Lower leg skin (tissue), 3 donors: ENCODE measurements around the gene IPCEF1.

Experiments used
- POLR2A ChIP-seq, 2 donors: fragments of 450-650 bp; IDR thresholded peaks; one replicate each; pipeline ENCODE4 v1.6.1; 2016 to 2017; ENCODE audit warnings: antibody characterized with exemption in 2 of 2, mild to moderate bottlenecking in 1 of 2, moderate library complexity in 1 of 2
- TF ChIP-seq, protein P1 (sequence below), 3 donors: fragments of 450-650 bp; IDR thresholded peaks; one replicate each; pipeline ENCODE4 v1.5.1; 2016; ENCODE audit warnings: antibody characterized with exemption in 3 of 3, mild to moderate bottlenecking in 3 of 3, moderate library complexity in 2 of 3

DNA sequence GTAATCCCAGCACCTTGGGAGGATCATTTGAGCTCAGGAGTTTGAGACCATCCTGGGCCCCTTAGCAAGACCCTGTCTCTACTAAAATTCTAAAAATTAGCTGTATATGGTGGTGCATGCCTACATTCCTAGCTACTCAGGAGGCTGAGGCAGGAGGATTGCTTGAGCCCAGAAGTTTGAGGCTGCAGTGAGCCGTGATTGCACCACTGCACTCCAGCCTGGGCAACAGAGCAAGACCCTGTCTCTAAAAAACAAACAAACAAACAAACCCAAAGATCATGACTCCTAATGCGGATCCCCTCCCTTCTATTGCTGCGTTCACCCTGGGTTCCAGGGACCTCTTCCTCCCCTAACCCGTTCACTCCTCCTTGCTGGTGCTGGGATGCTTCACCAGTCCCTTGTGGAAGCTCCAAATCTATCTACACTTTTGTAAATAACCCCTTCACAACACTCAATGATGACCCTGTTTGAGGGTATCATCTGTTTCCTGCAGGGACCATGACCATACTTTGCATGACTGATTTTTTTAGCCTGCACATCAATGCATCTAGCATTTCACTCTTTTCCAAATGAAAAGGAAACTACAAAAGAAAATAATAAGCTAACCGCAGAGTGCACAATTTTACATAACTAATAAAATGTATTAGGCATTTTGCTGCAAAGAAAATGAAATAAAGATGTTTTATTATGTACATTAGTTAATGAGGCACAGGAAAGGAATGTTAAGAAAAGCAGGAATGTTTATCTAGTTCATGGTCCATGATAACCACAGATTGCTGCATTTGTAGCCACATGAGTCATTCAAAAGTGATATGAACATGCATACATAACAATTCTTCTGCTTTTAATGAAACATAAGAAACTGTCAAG is 30.5 kb upstream of the IPCEF1 start:
- TF ChIP-seq POLR2A (IDR thresholded peaks at IDR 0.05), result no peak
- TF ChIP-seq, protein P1, sequence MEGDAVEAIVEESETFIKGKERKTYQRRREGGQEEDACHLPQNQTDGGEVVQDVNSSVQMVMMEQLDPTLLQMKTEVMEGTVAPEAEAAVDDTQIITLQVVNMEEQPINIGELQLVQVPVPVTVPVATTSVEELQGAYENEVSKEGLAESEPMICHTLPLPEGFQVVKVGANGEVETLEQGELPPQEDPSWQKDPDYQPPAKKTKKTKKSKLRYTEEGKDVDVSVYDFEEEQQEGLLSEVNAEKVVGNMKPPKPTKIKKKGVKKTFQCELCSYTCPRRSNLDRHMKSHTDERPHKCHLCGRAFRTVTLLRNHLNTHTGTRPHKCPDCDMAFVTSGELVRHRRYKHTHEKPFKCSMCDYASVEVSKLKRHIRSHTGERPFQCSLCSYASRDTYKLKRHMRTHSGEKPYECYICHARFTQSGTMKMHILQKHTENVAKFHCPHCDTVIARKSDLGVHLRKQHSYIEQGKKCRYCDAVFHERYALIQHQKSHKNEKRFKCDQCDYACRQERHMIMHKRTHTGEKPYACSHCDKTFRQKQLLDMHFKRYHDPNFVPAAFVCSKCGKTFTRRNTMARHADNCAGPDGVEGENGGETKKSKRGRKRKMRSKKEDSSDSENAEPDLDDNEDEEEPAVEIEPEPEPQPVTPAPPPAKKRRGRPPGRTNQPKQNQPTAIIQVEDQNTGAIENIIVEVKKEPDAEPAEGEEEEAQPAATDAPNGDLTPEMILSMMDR (IDR thresholded peaks at IDR 0.05), result no peak
